Right cardiac atrium (tissue), 5 donors: ENCODE results near the gene PKNOX2. TPM values are rescaled to one million over a fixed set of nuclear protein-coding genes. Genes with fewer than 3 reads are reported as not detected.

Source experiments
- ATAC-seq, 2 donors: fragments of 200-7000 bp; cut with Tn5 transposase; one replicate each; pipeline versions ENCODE4 v1.8.0 to v1.9.1; 2020; ENCODE audit warnings: moderate library complexity in 2 of 2, mild to moderate bottlenecking in 1 of 2
- DNase-seq, 3 donors: peaks; one replicate each; pipeline ENCODE4 v3.0.0-alpha.2; 2020
- H3K27ac ChIP-seq: one replicate; pipeline ENCODE4 v1.5.1; 2013; ENCODE audit warnings: mild to moderate bottlenecking, low read length, control low read depth, moderate library complexity
- H3K27me3 ChIP-seq: one replicate; pipeline ENCODE4 v1.6.1; 2013; ENCODE audit not compliant: control insufficient read depth, insufficient read depth
- H3K4me1 ChIP-seq: one replicate; pipeline ENCODE4 v1.6.1; 2013; ENCODE audit warnings: low read length; ENCODE audit not compliant: control insufficient read depth, insufficient read depth
- H3K4me3 ChIP-seq: one replicate; pipeline ENCODE4 v1.5.1; 2013; ENCODE audit warnings: low read length, control low read depth
- H3K9me3 ChIP-seq: one replicate; pipeline ENCODE4 v1.6.1; 2013; ENCODE audit warnings: low read length; ENCODE audit not compliant: control insufficient read depth
- WGBS: extraction: QIAGEN DNeasy Blood & Tissue Kit; methylation state at CpG from one replicate; pipeline ENCODE4 v1.1.7; 2013; 5-methylcytosine and 5-hydroxymethylcytosine counted together
- intact Hi-C, 4 donors: fragments of 100-400 bp; cut with DNase I; formaldehyde crosslinking; loops; one replicate each; pipeline versions ENCODE4 v1.11.0 to v1.14.0; 2022 to 2023
- polyA plus RNA-seq: library from polyadenylated mRNA; stranded (reverse); fragments of 200-250 nt; gene quantifications from one replicate; pipeline ENCODE4 v1.2.3, GENCODE V29; 2013
- total RNA-seq, 4 donors: library from RNA; stranded (reverse); fragmentation: NEBNext Ultra II Directional; extraction: Animal tissue kit (Norgen Biotek cat#: 25700); gene quantifications; one replicate each; pipeline ENCODE4 v1.2.1, GENCODE V29; 2021
- donor health status: healthy with polysubstance abuse.
- donor health status: DM: no; HTN: yes; CAD: no.
- donor health status: DM: no; HTN: no; CAD: no.
- donor health status: DM: no; HTN: yes; CAD: no; lungs with severe emphysema.
- donor health status: DM: yes; HTN: yes; CAD: no.

The PKNOX2 gene
- total and polyA plus RNA-seq, 5 donors, result 8.1 to 20.2 (median 17.6) TPM

DNA sequence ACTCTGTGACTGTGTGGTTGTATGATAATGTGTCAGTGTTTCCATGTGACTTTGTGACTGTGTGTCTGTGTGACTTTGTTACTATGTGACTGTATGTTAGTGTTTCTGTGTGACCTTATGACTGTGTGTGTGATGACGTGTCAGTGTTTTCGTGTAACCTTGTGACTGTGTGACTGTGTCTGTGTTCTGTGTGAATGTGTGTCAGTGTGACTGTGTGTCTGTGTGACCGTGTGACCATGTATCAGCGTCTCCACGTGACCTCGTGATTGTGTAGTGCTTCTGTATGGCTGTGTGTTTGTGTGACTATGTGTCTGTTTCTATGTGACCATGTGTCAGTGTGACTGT lies 9.5 kb upstream of the PKNOX2 start:
- intact Hi-C loops, result no loop called here
- Histone ChIP-seq H3K4me1 (no peaks in the 10 kb centered on the region), H3K9me3 (no peaks in the 10 kb centered on the region), H3K27me3 (no peaks in the 10 kb centered on the region), H3K4me3 (no peak overlapping the region), H3K27ac (no peak overlapping the region)
- no peak for ATAC-seq
- 89% methylated on average over 6 of the region's 6 CpGs for WGBS
- no peak for DNase-seq

- no peaks in the 10 kb centered on the region for H3K27me3 ChIP-seq
- no peak overlapping the region for H3K4me3 ChIP-seq
- no peak overlapping the region for H3K27ac ChIP-seq
- intact Hi-C loops, result no loop called here
- DNase-seq (no peak), ATAC-seq (no peak)
- 89% methylated on average over 4 of the region's 4 CpGs for WGBS
- H3K9me3 ChIP-seq, result no peaks in the 10 kb centered on the region
- no peaks in the 10 kb centered on the region for H3K4me1 ChIP-seq
Measured at GRCh38 chr11:125155767-125156166, 8.8 kb upstream of the PKNOX2 start.

GRCh38 chr11:125156346-125157117 lies 8.0 kb upstream of the PKNOX2 start:
- Histone ChIP-seq H3K27ac (no peak overlapping the region), H3K4me3 (no peak overlapping the region), H3K27me3 (no peaks in the 10 kb centered on the region), H3K9me3 (no peaks in the 10 kb centered on the region), H3K4me1 (no peaks in the 10 kb centered on the region)
- intact Hi-C loops, result no loop called here
- WGBS, result 71% methylated on average over 8 of the region's 8 CpGs
- DNase-seq, result no peak
- no peak for ATAC-seq

- no peaks in the 10 kb centered on the region for H3K27me3 ChIP-seq
- 90% methylated on average over 6 of the region's 6 CpGs for WGBS
- no peak overlapping the region for H3K27ac ChIP-seq
- no peaks in the 10 kb centered on the region for H3K4me1 ChIP-seq
- no peaks in the 10 kb centered on the region for H3K9me3 ChIP-seq
- no peak overlapping the region for H3K4me3 ChIP-seq
- ATAC-seq (no peak), DNase-seq (no peak)
- intact Hi-C loops, result no loop called here
Measured at GRCh38 chr11:125157118-125157733, 7.3 kb upstream of the PKNOX2 start.

GRCh38 chr11:125157953-125158680 lies 6.4 kb upstream of the PKNOX2 start:
- no peak overlapping the region for H3K4me3 ChIP-seq
- no peak for DNase-seq
- no peaks in the 10 kb centered on the region for H3K9me3 ChIP-seq
- ATAC-seq, result no peak
- intact Hi-C loops, result no loop called here
- WGBS, result 85% methylated on average over 10 of the region's 10 CpGs
- no peak overlapping the region for H3K27ac ChIP-seq
- no peaks in the 10 kb centered on the region for H3K27me3 ChIP-seq
- H3K4me1 ChIP-seq, result no peaks in the 10 kb centered on the region

- intact Hi-C loops, result loop anchor here (5.0 to 10.0 kb wide), 3 partner anchors 62 to 242 kb away; no protein-coding TSS in a partner anchor
- WGBS, result 66% methylated on average over 4 of the region's 4 CpGs
- ATAC-seq, result no peak
- H3K9me3 ChIP-seq, result no peaks in the 10 kb centered on the region
- no peaks in the 10 kb centered on the region for H3K4me1 ChIP-seq
- no peak overlapping the region for H3K27ac ChIP-seq
- no peaks in the 10 kb centered on the region for H3K27me3 ChIP-seq
- no peak overlapping the region for H3K4me3 ChIP-seq
- DNase-seq, result no peak
Measured at GRCh38 chr11:125162743-125163142, 1.8 kb upstream of the PKNOX2 start.

- intact Hi-C loops, result loop anchor here (5.0 to 10.0 kb wide), 3 partner anchors 61 to 241 kb away; no protein-coding TSS in a partner anchor
- Histone ChIP-seq H3K27me3 (no peaks in the 10 kb centered on the region), H3K27ac (no peak overlapping the region), H3K4me3 (peak overlapping the region; percentile 72), H3K4me1 (no peaks in the 10 kb centered on the region), H3K9me3 (no peaks in the 10 kb centered on the region)
- DNase-seq (no peak), ATAC-seq (no peak)
- WGBS, result 85% methylated on average over 6 of the region's 6 CpGs
Measured at GRCh38 chr11:125163431-125164063, 1.0 kb upstream of the PKNOX2 start.

GRCh38 chr11:125164091-125164421 lies 495 bp upstream of the PKNOX2 start:
- Histone ChIP-seq H3K4me3 (peak overlapping the region; percentile 72), H3K9me3 (no peaks in the 10 kb centered on the region), H3K27me3 (no peaks in the 10 kb centered on the region), H3K27ac (no peak overlapping the region), H3K4me1 (no peaks in the 10 kb centered on the region)
- DNase-seq, result no peak
- ATAC-seq, result no peak
- 10% methylated on average over 8 of the region's 8 CpGs for WGBS
- intact Hi-C loops, result loop anchor here (5.0 to 10.0 kb wide), 3 partner anchors 61 to 241 kb away; no protein-coding TSS in a partner anchor

- H3K27ac ChIP-seq, result peak overlapping the region; percentile 86
- DNase-seq, result peak; percentile 43 to 83 (median 76)
- peak overlapping the region; percentile 72 for H3K4me3 ChIP-seq
- no peaks in the 10 kb centered on the region for H3K27me3 ChIP-seq
- intact Hi-C loops, result loop anchor here in 3 of 4 donors (5.0 to 10.0 kb wide), 3 partner anchors 57 to 240 kb away; no protein-coding TSS in a partner anchor
- no peaks in the 10 kb centered on the region for H3K9me3 ChIP-seq
- H3K4me1 ChIP-seq, result peaks cover 7% of the 10 kb centered on the region
- peak; percentile 6 to 7 for ATAC-seq
- WGBS, result under 1% methylated on average over 78 of the region's 80 CpGs
Measured at GRCh38 chr11:125165111-125165842, 726 bp downstream of the PKNOX2 start.
